Measurements from ENCODE around the gene OPCML. TPM values are rescaled to one million over a fixed set of nuclear protein-coding genes. Genes with fewer than 3 reads are reported as not detected.

The OPCML gene
- total and polyA plus RNA-seq, 4 donors: under 0.01 to 1.3 (median 0.88) TPM; not detected in 1

DNA sequence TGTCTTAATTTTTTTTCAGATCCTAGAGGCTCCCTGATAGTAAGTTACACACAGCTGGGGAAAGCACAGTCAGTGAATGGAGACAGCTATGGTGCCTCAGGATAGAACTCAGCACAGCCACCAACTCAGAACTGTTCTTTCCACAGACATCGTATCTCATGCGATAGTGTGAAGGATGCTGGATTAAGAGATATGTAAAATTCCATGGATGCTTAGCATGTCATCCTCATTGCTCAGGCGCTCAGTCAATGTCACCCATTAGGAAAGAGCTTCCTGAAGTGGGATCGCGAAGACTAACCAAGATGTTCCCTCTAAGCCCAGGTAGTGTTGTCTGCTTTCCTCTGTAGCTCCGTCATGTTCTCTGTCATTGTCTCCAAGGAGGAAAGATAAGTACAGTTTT, 1000.4 kb downstream of the OPCML start:
- Histone ChIP-seq H3K9me3 (ENCODE audit: control insufficient read depth, low read length) (peaks cover 1% of the 10 kb centered on the region), H3K36me3 (ENCODE audit: control insufficient read depth in 1 of 2, insufficient read depth in 2 of 2, low read length in 1 of 2) (no peaks in the 10 kb centered on the region), H3K27ac (ENCODE audit: low read depth in 1 of 2, low read length in 2 of 2) (no peak overlapping the region), H3K4me1 (ENCODE audit: control insufficient read depth in 1 of 2, insufficient read depth in 2 of 2, low read length in 2 of 2) (no peaks in the 10 kb centered on the region), H3K27me3 (ENCODE audit: control insufficient read depth in 1 of 2, insufficient read depth in 2 of 2, low read length in 1 of 2) (no peaks in the 10 kb centered on the region), H3K4me3 (ENCODE audit: low read length in 2 of 2) (no peak overlapping the region)
- WGBS, 2 donors: 77 to 81% methylated on average over 6 of the region's 6 CpGs
- ATAC-seq (ENCODE audit: low FRiP score): no peak
- intact Hi-C loops (cut with DNase I): no loop called here
- DNase-seq: no peak

DNA sequence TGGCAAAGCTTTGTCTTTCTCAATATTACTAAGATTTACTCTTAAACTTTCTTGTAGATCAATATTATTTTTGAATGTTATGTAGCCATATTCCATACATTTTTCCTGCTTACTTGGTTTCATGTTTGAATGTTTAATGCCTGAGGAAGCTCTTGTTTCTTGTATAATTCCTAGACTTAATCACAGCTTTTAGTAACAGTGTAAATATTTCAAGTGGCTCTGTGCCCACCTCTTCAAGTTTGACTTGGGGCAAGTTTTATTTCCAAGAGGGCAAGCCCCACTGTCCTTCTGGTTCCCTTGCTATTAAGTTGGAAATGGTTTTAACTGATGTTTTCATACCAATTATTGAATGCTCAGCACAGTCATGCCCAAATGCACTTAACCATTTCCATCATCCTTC, 1004.1 kb downstream of the OPCML start:
- Histone ChIP-seq H3K36me3 (ENCODE audit: control insufficient read depth in 1 of 2, insufficient read depth in 2 of 2, low read length in 1 of 2) (no peaks in the 10 kb centered on the region), H3K9me3 (ENCODE audit: control insufficient read depth, low read length) (peaks cover 1% of the 10 kb centered on the region), H3K27ac (ENCODE audit: low read depth in 1 of 2, low read length in 2 of 2) (no peak overlapping the region), H3K4me1 (ENCODE audit: control insufficient read depth in 1 of 2, insufficient read depth in 2 of 2, low read length in 2 of 2) (no peaks in the 10 kb centered on the region), H3K27me3 (ENCODE audit: control insufficient read depth in 1 of 2, insufficient read depth in 2 of 2, low read length in 1 of 2) (no peaks in the 10 kb centered on the region), H3K4me3 (ENCODE audit: low read length in 2 of 2) (no peak overlapping the region)
- ATAC-seq (ENCODE audit: low FRiP score) (no peak), DNase-seq (no peak)
- intact Hi-C loops (cut with DNase I): no loop called here

DNA sequence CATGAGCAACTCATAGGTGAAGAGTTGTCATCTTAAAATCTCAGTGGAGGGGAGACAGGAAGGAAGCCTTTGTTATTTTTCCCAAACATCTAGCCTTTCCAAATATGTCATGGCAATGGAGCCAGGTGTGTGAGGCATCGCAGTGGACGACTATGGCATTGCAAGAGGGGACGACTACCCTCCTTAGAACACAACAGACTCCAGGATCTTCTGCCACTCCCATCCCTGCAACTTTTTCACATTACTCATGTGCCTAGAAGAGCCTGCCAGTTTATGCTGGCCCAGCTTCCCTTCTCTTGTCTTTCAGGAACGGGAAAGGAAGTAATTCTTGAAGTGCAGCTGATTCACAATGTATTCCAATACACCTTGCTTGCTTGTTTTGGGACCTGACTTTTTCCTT, 1008.4 kb downstream of the OPCML start:
- ATAC-seq (ENCODE audit: low FRiP score): no peak
- no peak overlapping the region for H3K27ac ChIP-seq (ENCODE audit: low read depth in 1 of 2, low read length in 2 of 2)
- peaks cover 1% of the 10 kb centered on the region for H3K9me3 ChIP-seq (ENCODE audit: control insufficient read depth, low read length)
- H3K4me1 ChIP-seq (ENCODE audit: control insufficient read depth in 1 of 2, insufficient read depth in 2 of 2, low read length in 2 of 2): no peaks in the 10 kb centered on the region
- H3K27me3 ChIP-seq (ENCODE audit: control insufficient read depth in 1 of 2, insufficient read depth in 2 of 2, low read length in 1 of 2): no peaks in the 10 kb centered on the region
- no peak for DNase-seq
- H3K4me3 ChIP-seq (ENCODE audit: low read length in 2 of 2): no peak overlapping the region
- no peaks in the 10 kb centered on the region for H3K36me3 ChIP-seq (ENCODE audit: control insufficient read depth in 1 of 2, insufficient read depth in 2 of 2, low read length in 1 of 2)
- intact Hi-C loops (cut with DNase I): no loop called here
- 67 to 71% methylated on average over 4 of the region's 4 CpGs for WGBS, 2 donors

DNA sequence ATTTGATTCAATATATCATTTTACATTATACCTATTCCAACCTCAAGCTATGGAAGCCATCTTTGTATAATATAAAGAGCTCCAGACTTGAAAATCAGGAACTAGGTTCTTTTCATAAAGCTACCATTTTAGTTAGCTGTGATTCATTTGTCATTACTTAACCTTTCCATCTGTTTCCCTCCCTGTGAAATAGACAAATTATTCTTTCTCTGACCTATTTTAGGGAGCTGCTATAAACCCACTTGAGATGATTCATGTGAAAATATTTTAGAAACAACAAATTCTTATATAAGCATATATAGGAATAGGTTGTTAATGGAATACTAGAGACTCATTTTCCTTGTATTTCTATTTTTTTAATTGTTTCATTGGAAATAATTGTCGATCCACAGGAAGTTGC, 1012.1 kb downstream of the OPCML start:
- ATAC-seq (ENCODE audit: low FRiP score): no peak

DNA sequence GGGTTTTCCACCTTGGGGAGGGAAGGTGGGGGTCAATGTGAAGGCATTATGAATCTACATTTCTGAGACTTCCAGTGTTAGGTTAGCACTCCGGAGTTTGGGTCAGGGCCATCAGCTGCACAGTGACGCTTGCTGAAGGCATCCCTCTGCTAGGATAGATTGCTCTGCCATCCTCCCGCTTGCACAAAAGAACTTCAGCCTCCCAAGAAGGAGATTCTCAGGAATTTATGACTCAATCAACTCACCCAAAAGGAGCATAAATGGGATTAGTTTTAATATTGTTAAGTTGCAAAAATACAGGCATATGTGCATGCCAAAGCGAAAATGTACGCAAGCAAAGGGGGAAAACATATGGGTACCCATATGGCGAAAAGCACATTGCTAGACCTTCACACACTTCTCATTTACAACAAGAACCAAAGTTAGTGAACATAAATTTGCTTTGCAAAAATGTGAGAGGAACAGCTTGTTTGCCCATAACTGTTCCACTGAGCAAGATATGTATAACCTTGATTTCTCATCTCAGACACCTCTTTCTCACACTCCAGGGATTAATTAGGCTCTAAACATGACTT, 1013.0 kb downstream of the OPCML start:
- Histone ChIP-seq H3K27me3 (ENCODE audit: control insufficient read depth in 1 of 2, insufficient read depth in 2 of 2, low read length in 1 of 2) (no peaks in the 10 kb centered on the region), H3K4me1 (ENCODE audit: control insufficient read depth in 1 of 2, insufficient read depth in 2 of 2, low read length in 2 of 2) (no peaks in the 10 kb centered on the region), H3K36me3 (ENCODE audit: control insufficient read depth in 1 of 2, insufficient read depth in 2 of 2, low read length in 1 of 2) (no peaks in the 10 kb centered on the region), H3K9me3 (ENCODE audit: control insufficient read depth, low read length) (peaks cover 1% of the 10 kb centered on the region), H3K4me3 (ENCODE audit: low read length in 2 of 2) (no peak overlapping the region), H3K27ac (ENCODE audit: low read depth in 1 of 2, low read length in 2 of 2) (no peak overlapping the region)
- 63 to 70% methylated on average over 6 of the region's 6 CpGs for WGBS, 2 donors
- ATAC-seq (ENCODE audit: low FRiP score) (no peak), DNase-seq (no peak)
- intact Hi-C loops (cut with DNase I): no loop called here

More for the DNA sequence above, 1012.1 kb downstream of the OPCML start:
- H3K9me3 ChIP-seq (ENCODE audit: control insufficient read depth, low read length): peaks cover 1% of the 10 kb centered on the region
- H3K4me1 ChIP-seq (ENCODE audit: control insufficient read depth in 1 of 2, insufficient read depth in 2 of 2, low read length in 2 of 2): no peaks in the 10 kb centered on the region
- WGBS, 2 donors: 76 to 93% methylated on average over 1 of the region's 1 CpG
- no peak overlapping the region for H3K27ac ChIP-seq (ENCODE audit: low read depth in 1 of 2, low read length in 2 of 2)
- DNase-seq: no peak
- H3K4me3 ChIP-seq (ENCODE audit: low read length in 2 of 2): no peak overlapping the region
- intact Hi-C loops (cut with DNase I): no loop called here
- H3K36me3 ChIP-seq (ENCODE audit: control insufficient read depth in 1 of 2, insufficient read depth in 2 of 2, low read length in 1 of 2): no peaks in the 10 kb centered on the region
- H3K27me3 ChIP-seq (ENCODE audit: control insufficient read depth in 1 of 2, insufficient read depth in 2 of 2, low read length in 1 of 2): no peaks in the 10 kb centered on the region

DNA sequence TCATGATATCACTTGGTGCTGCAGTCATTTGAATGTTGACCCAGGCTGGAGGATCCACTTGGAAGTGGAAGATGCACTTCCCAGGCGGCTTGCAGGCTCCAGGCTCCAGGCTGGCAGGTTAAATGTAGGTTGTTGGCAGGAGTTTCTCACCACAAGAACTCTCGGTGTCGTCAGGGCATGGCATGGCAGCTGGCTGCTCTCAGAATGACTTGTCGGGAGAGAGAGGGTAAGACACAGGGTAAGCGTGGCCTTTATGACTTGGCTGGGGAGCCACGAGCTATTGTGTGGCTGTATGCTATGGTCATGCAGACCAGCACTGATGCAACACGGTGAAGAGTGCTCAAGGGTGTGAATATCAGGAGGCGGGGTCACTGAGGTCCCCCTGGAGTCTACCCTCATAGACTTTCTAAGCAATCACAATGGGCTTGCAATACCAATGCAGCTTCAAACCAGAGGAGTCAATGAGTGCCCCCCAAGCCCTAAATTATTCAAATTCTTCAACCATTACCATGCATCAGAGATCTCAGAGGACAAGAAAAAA, 1027.7 kb downstream of the OPCML start:
- DNase-seq (no peak), ATAC-seq (ENCODE audit: low FRiP score) (no peak)
- Histone ChIP-seq H3K9me3 (ENCODE audit: control insufficient read depth, low read length) (peaks cover 2% of the 10 kb centered on the region), H3K4me3 (ENCODE audit: low read length in 2 of 2) (no peak overlapping the region), H3K27ac (ENCODE audit: low read depth in 1 of 2, low read length in 2 of 2) (no peak overlapping the region), H3K27me3 (ENCODE audit: control insufficient read depth in 1 of 2, insufficient read depth in 2 of 2, low read length in 1 of 2) (no peaks in the 10 kb centered on the region), H3K4me1 (ENCODE audit: control insufficient read depth in 1 of 2, insufficient read depth in 2 of 2, low read length in 2 of 2) (no peaks in the 10 kb centered on the region), H3K36me3 (ENCODE audit: control insufficient read depth in 1 of 2, insufficient read depth in 2 of 2, low read length in 1 of 2) (no peaks in the 10 kb centered on the region)
- WGBS, 2 donors: 63 to 71% methylated on average over 8 of the region's 8 CpGs
- intact Hi-C loops (cut with DNase I): no loop called here

DNA sequence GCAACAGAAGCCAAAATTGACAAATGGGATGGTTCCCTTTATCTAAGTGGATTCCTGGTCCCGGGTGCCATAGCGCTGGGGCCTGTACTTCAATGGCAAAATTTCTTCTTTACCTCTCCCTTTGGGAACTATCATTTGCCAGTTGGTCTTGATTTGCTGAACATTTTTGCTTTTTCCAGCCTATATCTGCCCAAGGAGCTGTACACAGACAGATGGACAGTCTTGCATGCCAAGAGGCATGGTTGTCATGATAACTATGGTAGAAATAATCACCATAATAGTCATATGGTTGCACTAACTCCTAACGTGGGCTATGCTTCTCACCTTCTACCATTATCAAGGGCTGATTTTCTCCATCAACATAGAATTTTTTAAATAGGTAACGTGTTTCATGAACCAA, 1030.9 kb downstream of the OPCML start:
- no peak for DNase-seq
- H3K4me3 ChIP-seq (ENCODE audit: low read length in 2 of 2): no peak overlapping the region
- no peaks in the 10 kb centered on the region for H3K27me3 ChIP-seq (ENCODE audit: control insufficient read depth in 1 of 2, insufficient read depth in 2 of 2, low read length in 1 of 2)
- no peaks in the 10 kb centered on the region for H3K9me3 ChIP-seq (ENCODE audit: control insufficient read depth, low read length)
- no peak overlapping the region for H3K27ac ChIP-seq (ENCODE audit: low read depth in 1 of 2, low read length in 2 of 2)
- intact Hi-C loops (cut with DNase I): no loop called here
- H3K4me1 ChIP-seq (ENCODE audit: control insufficient read depth in 1 of 2, insufficient read depth in 2 of 2, low read length in 2 of 2): no peaks in the 10 kb centered on the region
- 77 to 80% methylated on average over 4 of the region's 4 CpGs for WGBS, 2 donors
- H3K36me3 ChIP-seq (ENCODE audit: control insufficient read depth in 1 of 2, insufficient read depth in 2 of 2, low read length in 1 of 2): no peaks in the 10 kb centered on the region
- no peak for ATAC-seq (ENCODE audit: low FRiP score)

DNA sequence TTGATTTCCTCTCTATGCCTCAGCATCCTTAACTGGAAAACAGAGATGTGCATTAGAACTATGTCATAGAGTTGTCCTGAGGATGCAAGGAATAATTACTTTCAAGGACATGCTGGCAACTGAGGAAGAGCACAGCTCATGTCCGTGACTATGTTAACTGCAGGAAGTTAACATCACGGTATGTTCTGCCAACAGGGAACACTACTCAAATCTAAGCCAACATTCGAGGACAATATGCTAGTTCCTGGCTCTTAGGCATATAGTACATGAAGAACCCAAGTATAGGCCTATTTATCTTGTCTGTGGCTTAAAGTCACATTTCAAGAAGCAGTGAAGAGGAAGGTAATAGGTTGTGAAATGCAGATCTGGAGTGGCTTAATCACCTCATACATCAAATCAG, 1032.6 kb downstream of the OPCML start:
- no peaks in the 10 kb centered on the region for H3K27me3 ChIP-seq (ENCODE audit: control insufficient read depth in 1 of 2, insufficient read depth in 2 of 2, low read length in 1 of 2)
- DNase-seq: no peak
- no peak overlapping the region for H3K27ac ChIP-seq (ENCODE audit: low read depth in 1 of 2, low read length in 2 of 2)
- no peak for ATAC-seq (ENCODE audit: low FRiP score)
- no peak overlapping the region for H3K4me3 ChIP-seq (ENCODE audit: low read length in 2 of 2)
- H3K9me3 ChIP-seq (ENCODE audit: control insufficient read depth, low read length): no peaks in the 10 kb centered on the region
- 68 to 72% methylated on average over 3 of the region's 3 CpGs for WGBS, 2 donors
- no peaks in the 10 kb centered on the region for H3K36me3 ChIP-seq (ENCODE audit: control insufficient read depth in 1 of 2, insufficient read depth in 2 of 2, low read length in 1 of 2)
- H3K4me1 ChIP-seq (ENCODE audit: control insufficient read depth in 1 of 2, insufficient read depth in 2 of 2, low read length in 2 of 2): no peaks in the 10 kb centered on the region
- intact Hi-C loops (cut with DNase I): no loop called here

DNA sequence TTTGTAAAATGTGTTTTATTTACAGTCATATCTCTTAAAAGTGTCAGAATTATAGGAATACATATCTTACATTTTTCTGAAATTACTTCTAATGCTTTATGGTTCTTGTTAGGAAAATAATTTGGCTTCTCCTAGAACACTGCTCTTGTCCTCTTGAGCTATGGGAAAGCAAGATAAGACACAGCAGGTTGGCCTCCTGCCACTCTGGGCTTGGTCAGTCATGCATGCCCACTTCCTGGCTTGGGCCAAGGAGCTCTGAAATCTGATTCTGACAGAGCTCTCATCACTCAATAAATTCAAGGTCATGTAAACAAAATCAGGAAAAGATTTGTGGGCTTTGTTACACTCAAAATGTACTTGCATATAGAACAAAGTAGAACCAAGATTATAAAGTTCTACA, 1036.0 kb downstream of the OPCML start:
- no peak for ATAC-seq (ENCODE audit: low FRiP score)
- DNase-seq: no peak
- Histone ChIP-seq H3K27me3 (ENCODE audit: control insufficient read depth in 1 of 2, insufficient read depth in 2 of 2, low read length in 1 of 2) (no peaks in the 10 kb centered on the region), H3K4me1 (ENCODE audit: control insufficient read depth in 1 of 2, insufficient read depth in 2 of 2, low read length in 2 of 2) (no peaks in the 10 kb centered on the region), H3K36me3 (ENCODE audit: control insufficient read depth in 1 of 2, insufficient read depth in 2 of 2, low read length in 1 of 2) (no peaks in the 10 kb centered on the region), H3K27ac (ENCODE audit: low read depth in 1 of 2, low read length in 2 of 2) (no peak overlapping the region), H3K9me3 (ENCODE audit: control insufficient read depth, low read length) (no peaks in the 10 kb centered on the region), H3K4me3 (ENCODE audit: low read length in 2 of 2) (no peak overlapping the region)
- intact Hi-C loops (cut with DNase I): no loop called here
